Neural cell (in vitro differentiated cells): Measurements from ENCODE around the gene NHEJ1.

Experiments used
- POLR2AphosphoS5 ChIP-seq: IDR thresholded peaks from 2 replicates; pipeline ENCODE4 v1.6.1; 2012
- RAD21 ChIP-seq: fragments of 450-650 bp; conservative IDR thresholded peaks from 2 replicates; pipeline ENCODE4 v1.6.1; 2014; ENCODE audit warnings: antibody characterized with exemption, mild to moderate bottlenecking, moderate library complexity
- TF ChIP-seq, protein P1 (sequence below): fragments of 450-650 bp; IDR thresholded peaks from 2 replicates; pipeline ENCODE4 v1.5.1; 2014; ENCODE audit warnings: antibody characterized with exemption, mild to moderate bottlenecking, moderate library complexity; ENCODE audit not compliant: poor library complexity, severe bottlenecking

DNA sequence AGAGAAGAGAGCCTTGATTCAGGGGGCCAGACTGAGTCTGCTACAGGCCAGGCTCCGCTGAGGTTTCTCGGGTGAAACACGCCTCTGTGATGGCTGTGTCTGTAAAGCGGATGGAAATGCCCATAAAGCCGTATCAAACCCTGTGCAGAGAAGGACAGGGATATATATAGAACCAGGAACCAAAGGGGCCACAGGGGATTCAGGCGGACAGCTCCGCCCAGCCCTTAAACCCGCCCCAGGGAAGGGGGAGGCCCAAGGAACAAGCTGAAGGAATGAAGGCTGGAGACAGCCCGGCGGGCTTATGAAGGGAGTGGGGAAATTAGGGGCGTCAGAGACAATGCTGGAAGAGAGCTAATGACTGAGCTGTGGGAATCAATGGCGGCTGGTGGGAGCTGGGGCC lies 42.1 kb downstream of the NHEJ1 start:
- TF ChIP-seq, protein P1, sequence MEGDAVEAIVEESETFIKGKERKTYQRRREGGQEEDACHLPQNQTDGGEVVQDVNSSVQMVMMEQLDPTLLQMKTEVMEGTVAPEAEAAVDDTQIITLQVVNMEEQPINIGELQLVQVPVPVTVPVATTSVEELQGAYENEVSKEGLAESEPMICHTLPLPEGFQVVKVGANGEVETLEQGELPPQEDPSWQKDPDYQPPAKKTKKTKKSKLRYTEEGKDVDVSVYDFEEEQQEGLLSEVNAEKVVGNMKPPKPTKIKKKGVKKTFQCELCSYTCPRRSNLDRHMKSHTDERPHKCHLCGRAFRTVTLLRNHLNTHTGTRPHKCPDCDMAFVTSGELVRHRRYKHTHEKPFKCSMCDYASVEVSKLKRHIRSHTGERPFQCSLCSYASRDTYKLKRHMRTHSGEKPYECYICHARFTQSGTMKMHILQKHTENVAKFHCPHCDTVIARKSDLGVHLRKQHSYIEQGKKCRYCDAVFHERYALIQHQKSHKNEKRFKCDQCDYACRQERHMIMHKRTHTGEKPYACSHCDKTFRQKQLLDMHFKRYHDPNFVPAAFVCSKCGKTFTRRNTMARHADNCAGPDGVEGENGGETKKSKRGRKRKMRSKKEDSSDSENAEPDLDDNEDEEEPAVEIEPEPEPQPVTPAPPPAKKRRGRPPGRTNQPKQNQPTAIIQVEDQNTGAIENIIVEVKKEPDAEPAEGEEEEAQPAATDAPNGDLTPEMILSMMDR: no peak
- TF ChIP-seq POLR2AphosphoS5 (no peak), RAD21 (no peak)
